GM23338 (cell line): ENCODE measurements around the gene COMMD4. TPM values are rescaled to one million over a fixed set of nuclear protein-coding genes. Genes with fewer than 3 reads are reported as not detected.

ENCODE experiments used
- ATAC-seq: fragments of 200-7000 bp; cut with Tn5 transposase; 3 replicates; pipeline ENCODE4 v1.9.1; 2020
- DNase-seq: peaks from one replicate; pipeline ENCODE4 v3.0.0-alpha.2; 2015; ENCODE audit warnings: low spot score
- H2AFZ ChIP-seq: fragments of 200-600 bp; sonication (generic); 2 replicates; pipeline ENCODE4 v1.8.0; 2016; ENCODE audit warnings: antibody characterized with exemption, mild to moderate bottlenecking, moderate library complexity
- H3F3A ChIP-seq: fragments of 200-600 bp; sonication (generic); replicated peaks from 2 replicates; pipeline ENCODE4 v1.8.0; 2017; ENCODE audit warnings: antibody characterized with exemption, mixed run types, low read depth
- H3K27ac ChIP-seq: fragments of 200-600 bp; sonication (generic); 2 replicates; pipeline ENCODE4 v1.6.1; 2016; ENCODE audit warnings: low read depth
- H3K27me3 ChIP-seq: fragments of 200-600 bp; sonication (generic); 2 replicates; pipeline ENCODE4 v1.8.0; 2016; ENCODE audit warnings: mild to moderate bottlenecking, mixed run types, moderate library complexity; ENCODE audit not compliant: insufficient read depth
- H3K36me3 ChIP-seq: fragments of 200-600 bp; sonication (generic); 2 replicates; pipeline ENCODE4 v1.8.0; 2016; ENCODE audit warnings: mild to moderate bottlenecking; ENCODE audit not compliant: insufficient read depth
- H3K4me1 ChIP-seq: fragments of 200-600 bp; sonication (generic); 2 replicates; pipeline ENCODE4 v1.8.0; 2016; ENCODE audit warnings: mild to moderate bottlenecking, moderate library complexity; ENCODE audit not compliant: insufficient read depth
- H3K4me2 ChIP-seq: fragments of 200-600 bp; sonication (generic); 2 replicates; pipeline ENCODE4 v1.7.1; 2017; ENCODE audit warnings: mixed run types
- H3K4me3 ChIP-seq: fragments of 200-600 bp; sonication (generic); 2 replicates; pipeline ENCODE4 v1.6.1; 2016; ENCODE audit warnings: mixed run types
- H3K79me2 ChIP-seq: fragments of 200-600 bp; sonication (generic); replicated peaks from 2 replicates; pipeline ENCODE4 v1.8.0; 2017; ENCODE audit warnings: mild to moderate bottlenecking; ENCODE audit not compliant: insufficient read depth
- H3K9me2 ChIP-seq: fragments of 200-600 bp; sonication (generic); 2 replicates; pipeline ENCODE4 v1.8.0; 2017; ENCODE audit not compliant: insufficient read depth
- H4K20me1 ChIP-seq: fragments of 200-600 bp; sonication (generic); replicated peaks from 2 replicates; pipeline ENCODE4 v1.8.0; 2017; ENCODE audit warnings: mild to moderate bottlenecking; ENCODE audit not compliant: insufficient read depth
- H3K27ac Mint-ChIP-seq: 2 replicates; pipeline ENCODE4 v1.8.0; 2020; ENCODE audit warnings: inconsistent platforms, mild to moderate bottlenecking, moderate library complexity, mixed read lengths
- H3K27me3 Mint-ChIP-seq: 3 replicates; pipeline ENCODE4 v1.8.0; 2022; ENCODE audit warnings: low read depth, mild to moderate bottlenecking, moderate library complexity, mixed read lengths, inconsistent platforms; ENCODE audit not compliant: insufficient read depth, poor library complexity
- H3K36me3 Mint-ChIP-seq: 3 replicates; pipeline ENCODE4 v1.8.0; 2021; ENCODE audit warnings: low read depth, mild to moderate bottlenecking, inconsistent platforms, moderate library complexity, mixed read lengths
- H3K4me1 Mint-ChIP-seq: 3 replicates; pipeline ENCODE4 v1.8.0; 2020; ENCODE audit warnings: mild to moderate bottlenecking, inconsistent platforms, mixed read lengths
- H3K4me3 Mint-ChIP-seq: 3 replicates; pipeline ENCODE4 v1.8.0; 2021; ENCODE audit warnings: moderate library complexity, mild to moderate bottlenecking, inconsistent platforms, mixed read lengths
- H3K9me3 Mint-ChIP-seq: 3 replicates; pipeline ENCODE4 v1.8.0; 2020; ENCODE audit warnings: moderate library complexity, mild to moderate bottlenecking, inconsistent platforms, mixed read lengths
- CREB1 ChIP-seq: fragments of 250-450 bp; sonication (Bioruptor Pico); IDR thresholded peaks from 2 replicates; pipeline ENCODE4 v1.5.0; 2020; ENCODE audit warnings: low read depth, mild to moderate bottlenecking, moderate library complexity
- CTCF ChIP-seq, 2 experiments: fragments of 200-600 bp in 1 of 2; sonication (generic) in 1 of 2; conservative IDR thresholded peaks; 2 replicates each; pipeline versions ENCODE4 v1.5.1 to v1.6.1; 2016 to 2017; ENCODE audit warnings: antibody characterized with exemption in 2 of 2, low read depth in 2 of 2, mild to moderate bottlenecking in 2 of 2, moderate library complexity in 1 of 2
- ETS1 ChIP-seq: IDR thresholded peaks from 2 replicates; pipeline ENCODE4 v1.6.1; 2016; ENCODE audit warnings: antibody characterized with exemption
- EZH2phosphoT487 ChIP-seq: fragments of 200-600 bp; sonication (generic); IDR thresholded peaks from one replicate; pipeline ENCODE4 v1.8.1; 2018; ENCODE audit warnings: antibody characterized with exemption; ENCODE audit not compliant: unreplicated experiment
- NANOG ChIP-seq: IDR thresholded peaks from 2 replicates; pipeline ENCODE4 v1.6.1; 2016; ENCODE audit warnings: antibody characterized with exemption, borderline replicate concordance
- REST ChIP-seq: IDR thresholded peaks from one replicate; pipeline ENCODE4 v1.6.1; 2018; ENCODE audit warnings: antibody characterized with exemption; ENCODE audit not compliant: unreplicated experiment
- ZNF114 ChIP-seq: fragments of 250-450 bp; sonication (Bioruptor Pico); IDR thresholded peaks from 2 replicates; pipeline ENCODE4 v1.5.0; 2020; ENCODE audit warnings: mild to moderate bottlenecking, moderate library complexity
- ZNF462 ChIP-seq: fragments of 250-450 bp; sonication (Bioruptor Pico); IDR thresholded peaks from 2 replicates; pipeline ENCODE4 v1.5.0; 2020; ENCODE audit warnings: mild to moderate bottlenecking, moderate library complexity
- polyA plus RNA-seq: library from polyadenylated mRNA; unstranded; fragments of >200 nt; fragmentation: Nextera tagmentation; extraction: Ambion mirVana; gene quantifications from 2 replicates; pipeline ENCODE4 v1.2.1, GENCODE V29; 2016
- total RNA-seq: library from RNA; depleted of rRNA; stranded (reverse); fragments of >200 nt; shearing (Covaris generic); gene quantifications from 2 replicates; pipeline ENCODE4 v1.2.3, GENCODE V29; 2014

Gene COMMD4
- total and polyA plus RNA-seq, 2 experiments from 2014 or later = 131 TPM

- TF ChIP-seq REST (peak; percentile 27), ETS1 (peak; percentile 48; the same call in 1 of the 2 replicates), CREB1 (CRISPR knock-in tag) (peak; percentile 82), CTCF (conservative IDR thresholded peaks at IDR 0.05; ENCODE audit: low read depth in 2 of 2) (peak; percentile 60 to 96)
Observed at GRCh38 chr15:75367913-75368688, 32.2 kb downstream of the COMMD4 start, which contains the start of gene MAN2C1 (continued).

- ATAC-seq = peak; percentile 13
- Histone ChIP-seq H3K4me3 (peak overlapping the region; percentile 87), H2AFZ (peak overlapping the region; percentile 23; the same call in 1 of the 2 replicates), H3K36me3 (peaks cover 22% of the 10 kb centered on the region), H3K9me2 (no peaks in the 10 kb centered on the region), H3F3A (peaks cover 26% of the 10 kb centered on the region; the same call in 1 of the 2 replicates), H3K27ac (peak overlapping the region; percentile 98), H3K27me3 (no peaks in the 10 kb centered on the region), H3K4me2 (peak overlapping the region; percentile 85), H3K4me1 (peaks cover 13% of the 10 kb centered on the region; the same call in 1 of the 2 replicates), H4K20me1 (peaks cover 12% of the 10 kb centered on the region), H3K79me2 (peaks cover 10% of the 10 kb centered on the region; the same call in 1 of the 2 replicates)
- Mint-ChIP-seq H3K4me3 (peak overlapping the region; percentile 89), H3K36me3 (peaks cover 65% of the 10 kb centered on the region), H3K27me3 (peaks cover 11% of the 10 kb centered on the region), H3K27ac (peak overlapping the region; percentile 98), H3K4me1 (peaks cover 12% of the 10 kb centered on the region), H3K9me3 (no peaks in the 10 kb centered on the region; the same call in 2 of the 3 replicates)
- no peak for DNase-seq
- TF ChIP-seq ZNF462 = no peak
- TF ChIP-seq ZNF114 (CRISPR knock-in tag) = no peak
- no peak for TF ChIP-seq ETS1
- no peak for TF ChIP-seq NANOG
- TF ChIP-seq EZH2phosphoT487 = no peak
- no peak for TF ChIP-seq CREB1 (CRISPR knock-in tag)
Observed at GRCh38 chr15:75368689-75369239, 32.9 kb downstream of the COMMD4 start.
